Hepatocyte (in vitro differentiated cells): ENCODE measurements around the gene AQP10. TPM values are rescaled to one million over a fixed set of nuclear protein-coding genes. Genes with fewer than 3 reads are reported as not detected.
"Not testable (repeated sequence)": the region's sequence is repeated elsewhere in the genome, so short reads cannot be mapped to it uniquely, and the experiment has no call there.

ENCODE experiments used
- DNase-seq: peaks from one replicate; pipeline ENCODE4 v3.0.0-alpha.2; 2016; ENCODE audit warnings: low spot score
- H2AFZ ChIP-seq: fragments of 200-600 bp; sonication (generic); 2 replicates; pipeline ENCODE4 v1.6.0; 2016; ENCODE audit warnings: antibody characterized with exemption, mild to moderate bottlenecking
- H3K27ac ChIP-seq: fragments of 200-600 bp; sonication (generic); 2 replicates; pipeline ENCODE4 v1.5.1; 2016; ENCODE audit warnings: mild to moderate bottlenecking
- H3K27me3 ChIP-seq: fragments of 200-600 bp; sonication (generic); 2 replicates; pipeline ENCODE4 v1.6.1; 2016
- H3K36me3 ChIP-seq: fragments of 200-600 bp; sonication (generic); replicated peaks from 2 replicates; pipeline ENCODE4 v1.5.1; 2016; ENCODE audit warnings: low read depth; ENCODE audit not compliant: insufficient read depth
- H3K4me1 ChIP-seq: fragments of 200-600 bp; sonication (generic); 2 replicates; pipeline ENCODE4 v1.5.1; 2016; ENCODE audit warnings: mild to moderate bottlenecking, moderate library complexity; ENCODE audit not compliant: insufficient read depth
- H3K4me2 ChIP-seq: fragments of 200-600 bp; sonication (generic); 2 replicates; pipeline ENCODE4 v1.6.0; 2016
- H3K4me3 ChIP-seq: fragments of 200-600 bp; sonication (generic); 2 replicates; pipeline ENCODE4 v1.5.1; 2016; ENCODE audit warnings: mild to moderate bottlenecking
- H3K79me2 ChIP-seq: fragments of 200-600 bp; sonication (generic); 2 replicates; pipeline ENCODE4 v1.6.0; 2017; ENCODE audit warnings: mild to moderate bottlenecking
- H3K9me2 ChIP-seq: fragments of 200-600 bp; sonication (generic); replicated peaks from 2 replicates; pipeline ENCODE4 v1.6.0; 2017; ENCODE audit warnings: mild to moderate bottlenecking; ENCODE audit not compliant: insufficient read depth
- H3K9me3 ChIP-seq: fragments of 200-600 bp; sonication (generic); 2 replicates; pipeline ENCODE4 v1.5.1; 2016; ENCODE audit warnings: low read depth, mild to moderate bottlenecking
- H4K20me1 ChIP-seq: fragments of 200-600 bp; sonication (generic); 2 replicates; pipeline ENCODE4 v1.6.0; 2016; ENCODE audit warnings: mild to moderate bottlenecking; ENCODE audit not compliant: insufficient read depth, poor library complexity, severe bottlenecking
- EZH2 ChIP-seq: fragments of 200-600 bp; sonication (generic); IDR thresholded peaks from 2 replicates; pipeline ENCODE4 v1.6.1; 2016; ENCODE audit warnings: antibody characterized with exemption, mild to moderate bottlenecking, borderline replicate concordance
- EZH2phosphoT487 ChIP-seq: fragments of 200-600 bp; sonication (generic); IDR thresholded peaks from one replicate; pipeline ENCODE4 v1.6.1; 2018; ENCODE audit warnings: antibody characterized with exemption, mild to moderate bottlenecking, low read depth, moderate library complexity; ENCODE audit not compliant: unreplicated experiment, severe bottlenecking
- WGBS: methylation state at CpG from one replicate; pipeline ENCODE4 v1.1.6; 2016; ENCODE audit warnings: low lambda C conversion rate; ENCODE audit errors: missing lambda C conversion rate; 5-methylcytosine and 5-hydroxymethylcytosine counted together
- polyA plus RNA-seq: library from polyadenylated mRNA; unstranded; fragments of >200 nt; fragmentation: Nextera tagmentation; extraction: Ambion mirVana; gene quantifications from 2 replicates; pipeline ENCODE4 v1.2.1, GENCODE V29; 2016
- total RNA-seq: library from RNA; depleted of rRNA; stranded (reverse); fragments of >200 nt; gene quantifications from 2 replicates; pipeline ENCODE4 v1.2.3, GENCODE V29; 2014
- TF ChIP-seq, protein P1 (sequence below): fragments of 200-600 bp; sonication (generic); IDR thresholded peaks from 2 replicates; pipeline ENCODE4 v1.5.1; 2016; ENCODE audit warnings: antibody characterized with exemption, mild to moderate bottlenecking; ENCODE audit not compliant: poor library complexity

The AQP10 gene
- total and polyA plus RNA-seq, 2 experiments from 2014 or later = 2.0 to 3.0 TPM

DNA sequence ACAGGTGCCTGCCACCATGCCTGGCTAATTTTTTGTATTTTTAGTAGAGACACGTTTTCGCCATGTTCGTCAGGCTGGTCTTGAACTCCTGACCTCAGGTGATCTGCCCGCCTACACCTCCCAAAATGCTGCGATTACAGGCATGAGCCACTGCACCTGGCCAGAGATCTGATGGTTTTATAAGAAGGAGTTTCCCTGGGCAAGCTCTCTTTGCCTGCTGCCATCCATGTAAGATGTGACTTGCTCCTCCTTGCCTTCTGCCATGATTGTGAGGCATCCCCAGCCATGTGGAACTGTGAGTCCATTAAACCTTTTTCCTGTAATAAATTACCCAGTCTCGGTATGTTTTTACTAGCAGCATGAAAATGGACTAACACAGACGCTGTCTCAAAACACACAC, 11.8 kb upstream of the AQP10 start:
- not testable (repeated sequence) for H3K27me3 ChIP-seq, H3K36me3 ChIP-seq, H3K4me1 ChIP-seq, H3K4me3 ChIP-seq, H3K9me3 ChIP-seq, DNase-seq, H4K20me1 ChIP-seq, H3K4me2 ChIP-seq, H3K27ac ChIP-seq, H3K9me2 ChIP-seq, H3K79me2 ChIP-seq, H2AFZ ChIP-seq
- WGBS = 94% methylated on average over 7 of the region's 7 CpGs

DNA sequence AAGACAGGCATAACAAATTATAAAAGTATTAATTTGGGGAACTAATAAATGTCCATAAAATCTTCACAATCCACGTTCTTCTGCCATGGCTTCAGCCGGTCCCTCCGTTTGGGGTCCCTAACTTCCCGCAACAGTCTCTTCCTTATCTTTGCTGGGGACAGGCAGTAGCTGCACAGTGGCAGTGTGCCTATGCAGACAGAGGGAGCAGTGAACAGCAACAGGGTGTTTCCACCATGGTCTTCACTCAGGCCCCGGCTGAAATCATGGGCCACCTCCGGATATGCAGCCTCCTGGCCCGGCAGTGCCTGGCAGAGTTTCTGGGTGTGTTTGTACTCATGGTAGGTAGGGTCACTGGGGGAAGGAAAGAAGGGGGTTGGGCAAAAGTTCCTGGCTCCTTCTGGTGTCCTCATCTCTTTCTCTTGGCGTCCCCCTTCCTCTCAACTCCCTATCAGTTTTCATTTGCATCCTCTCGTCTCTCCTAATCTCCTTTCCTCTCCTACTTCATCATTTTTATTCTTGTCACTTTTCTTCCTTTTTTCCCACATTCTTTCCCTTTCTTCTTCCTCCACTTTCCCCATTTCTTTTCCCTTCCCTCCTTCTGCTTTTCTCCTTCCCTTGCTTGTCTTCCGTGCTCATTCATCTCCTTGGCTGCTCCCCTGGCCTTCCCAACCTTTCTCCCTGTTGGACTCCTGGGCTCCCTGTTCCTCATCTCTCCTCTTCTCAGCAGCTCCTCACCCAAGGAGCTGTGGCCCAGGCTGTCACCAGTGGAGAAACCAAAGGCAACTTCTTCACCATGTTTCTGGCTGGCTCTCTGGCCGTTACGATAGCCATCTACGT, 8.4 kb upstream of the AQP10 start:
- H3K4me3 ChIP-seq, H3K27me3 ChIP-seq, H3K4me1 ChIP-seq, H3K9me3 ChIP-seq, H3K9me2 ChIP-seq, H3K27ac ChIP-seq, H4K20me1 ChIP-seq, H3K79me2 ChIP-seq, H3K36me3 ChIP-seq, H3K4me2 ChIP-seq, H2AFZ ChIP-seq, DNase-seq: not testable (repeated sequence)
- WGBS = 81% methylated on average over 13 of the region's 13 CpGs

DNA sequence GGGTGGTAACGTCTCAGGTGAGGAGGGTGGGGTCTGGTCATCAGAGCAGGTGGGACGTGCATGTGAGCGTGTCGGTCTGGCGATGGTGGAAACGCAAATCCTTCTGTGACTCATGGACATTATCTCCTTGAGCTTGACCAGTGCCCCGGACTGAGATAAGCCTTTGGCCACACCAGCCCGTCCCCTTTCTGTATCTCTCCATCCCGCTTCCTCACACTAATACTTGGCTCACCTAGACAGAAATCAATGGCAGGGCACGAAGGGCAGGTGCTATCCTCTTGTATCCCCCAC, 7.9 kb upstream of the AQP10 start:
- no peak for DNase-seq
- TF ChIP-seq, protein P1, sequence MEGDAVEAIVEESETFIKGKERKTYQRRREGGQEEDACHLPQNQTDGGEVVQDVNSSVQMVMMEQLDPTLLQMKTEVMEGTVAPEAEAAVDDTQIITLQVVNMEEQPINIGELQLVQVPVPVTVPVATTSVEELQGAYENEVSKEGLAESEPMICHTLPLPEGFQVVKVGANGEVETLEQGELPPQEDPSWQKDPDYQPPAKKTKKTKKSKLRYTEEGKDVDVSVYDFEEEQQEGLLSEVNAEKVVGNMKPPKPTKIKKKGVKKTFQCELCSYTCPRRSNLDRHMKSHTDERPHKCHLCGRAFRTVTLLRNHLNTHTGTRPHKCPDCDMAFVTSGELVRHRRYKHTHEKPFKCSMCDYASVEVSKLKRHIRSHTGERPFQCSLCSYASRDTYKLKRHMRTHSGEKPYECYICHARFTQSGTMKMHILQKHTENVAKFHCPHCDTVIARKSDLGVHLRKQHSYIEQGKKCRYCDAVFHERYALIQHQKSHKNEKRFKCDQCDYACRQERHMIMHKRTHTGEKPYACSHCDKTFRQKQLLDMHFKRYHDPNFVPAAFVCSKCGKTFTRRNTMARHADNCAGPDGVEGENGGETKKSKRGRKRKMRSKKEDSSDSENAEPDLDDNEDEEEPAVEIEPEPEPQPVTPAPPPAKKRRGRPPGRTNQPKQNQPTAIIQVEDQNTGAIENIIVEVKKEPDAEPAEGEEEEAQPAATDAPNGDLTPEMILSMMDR = no peak
- TF ChIP-seq EZH2 = no peak
- no peak for TF ChIP-seq EZH2phosphoT487
- Histone ChIP-seq H3K27ac (no peak overlapping the region), H4K20me1 (no peaks in the 10 kb centered on the region), H2AFZ (no peak overlapping the region), H3K4me1 (no peaks in the 10 kb centered on the region), H3K4me2 (no peak overlapping the region), H3K36me3 (no peaks in the 10 kb centered on the region), H3K27me3 (no peaks in the 10 kb centered on the region), H3K79me2 (no peaks in the 10 kb centered on the region), H3K9me2 (peaks cover 3% of the 10 kb centered on the region), H3K9me3 (no peaks in the 10 kb centered on the region), H3K4me3 (no peak overlapping the region)
- 57% methylated on average over 10 of the region's 10 CpGs for WGBS

DNA sequence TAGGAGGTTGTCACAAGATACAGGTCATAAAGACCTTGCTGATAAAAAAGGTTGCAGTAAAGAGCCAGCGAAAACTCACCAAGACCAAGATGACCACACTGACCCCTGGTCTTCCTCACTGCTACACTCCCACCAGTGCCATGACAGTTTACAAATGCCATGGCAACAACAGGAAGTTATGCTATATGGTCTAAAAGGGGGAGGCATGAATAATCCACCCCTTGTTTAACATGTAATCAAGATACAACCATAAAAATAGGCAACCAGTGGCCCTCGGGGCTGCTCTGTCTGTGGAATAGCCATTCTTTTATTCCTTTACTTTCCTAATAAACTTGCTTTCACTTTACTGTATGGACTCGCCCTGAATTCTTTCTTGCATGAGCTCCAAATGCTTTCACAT, 6.7 kb upstream of the AQP10 start:
- not testable (repeated sequence) for H3K4me2 ChIP-seq, H3K4me3 ChIP-seq, H3K9me3 ChIP-seq, H3K27me3 ChIP-seq, H3K4me1 ChIP-seq, H3K9me2 ChIP-seq, H3K79me2 ChIP-seq, H3K36me3 ChIP-seq, H2AFZ ChIP-seq, H4K20me1 ChIP-seq, H3K27ac ChIP-seq, DNase-seq
- WGBS = 92% methylated on average over 3 of the region's 3 CpGs

DNA sequence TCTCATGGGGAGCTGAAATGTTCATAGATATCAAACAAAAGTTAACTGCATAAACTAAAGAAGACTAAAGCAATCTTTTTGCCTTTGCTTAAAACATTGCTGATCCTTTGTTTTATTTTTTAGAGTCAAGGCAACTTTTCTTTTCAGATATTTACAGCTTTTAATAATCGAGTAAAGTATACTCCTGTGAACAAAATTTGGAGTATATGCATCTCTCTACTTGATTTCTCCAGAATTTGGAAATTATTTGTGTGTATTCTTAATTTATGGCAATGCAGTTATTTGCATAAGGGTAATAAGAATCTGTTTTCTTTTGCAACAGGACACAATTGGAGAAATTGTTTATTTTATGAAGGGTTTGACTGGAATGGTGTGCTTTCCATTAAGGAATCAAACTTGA, 4.2 kb upstream of the AQP10 start:
- H3K9me3 ChIP-seq = no peaks in the 10 kb centered on the region
- H3K4me1 ChIP-seq = peaks cover 3% of the 10 kb centered on the region
- no peaks in the 10 kb centered on the region for H3K79me2 ChIP-seq
- H3K9me2 ChIP-seq = peaks cover 3% of the 10 kb centered on the region
- H3K4me3 ChIP-seq = no peak overlapping the region
- H3K36me3 ChIP-seq = no peaks in the 10 kb centered on the region
- DNase-seq = no peak
- TF ChIP-seq, protein P1 = no peak
- TF ChIP-seq EZH2phosphoT487 = no peak
- no peak for TF ChIP-seq EZH2
- no peaks in the 10 kb centered on the region for H3K27me3 ChIP-seq
- no peak overlapping the region for H3K4me2 ChIP-seq
- no peak overlapping the region for H2AFZ ChIP-seq
- H4K20me1 ChIP-seq = no peaks in the 10 kb centered on the region
- WGBS = 94% methylated on average over 1 of the region's 1 CpG
- H3K27ac ChIP-seq = no peak overlapping the region
